Measurements from ENCODE around the gene PWWP2A. TPM values are rescaled to one million over a fixed set of nuclear protein-coding genes. Genes with fewer than 3 reads are reported as not detected.
A peak's percentile ranks its signal among the peaks of the same experiment; 100 is the strongest.

PWWP2A gene
- total RNA-seq, 1 donor from 2014 or later = 19.6 TPM

DNA sequence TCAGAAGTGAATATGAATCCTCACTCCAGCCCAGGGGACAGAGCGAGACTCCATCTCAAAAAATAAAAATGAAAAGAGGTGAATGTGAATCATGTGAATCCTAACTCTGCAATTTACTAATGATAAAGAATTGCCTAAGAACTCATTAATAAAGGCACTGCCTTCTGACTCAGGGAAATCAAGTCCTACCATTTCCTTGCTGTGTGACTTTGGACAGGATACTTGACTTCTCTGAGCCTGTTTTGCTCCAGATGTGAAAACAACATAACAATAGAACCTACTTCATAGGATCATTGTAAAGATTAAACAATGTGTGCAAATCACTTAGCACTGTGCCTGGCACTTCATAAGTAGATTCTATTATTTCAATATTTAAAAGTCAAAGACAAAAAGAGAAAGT is 15.1 kb upstream of the PWWP2A start:
- Mint-ChIP-seq H3K9me3 (ENCODE audit: unreplicated experiment) (no peaks in the 10 kb centered on the region), H3K36me3 (ENCODE audit: low read depth, unreplicated experiment) (no peaks in the 10 kb centered on the region), H3K4me3 (ENCODE audit: unreplicated experiment) (no peak overlapping the region), H3K4me1 (ENCODE audit: low read depth, unreplicated experiment) (peaks cover 4% of the 10 kb centered on the region), H3K27me3 (ENCODE audit: low read depth, unreplicated experiment) (no peaks in the 10 kb centered on the region), H3K27ac (ENCODE audit: unreplicated experiment) (no peak overlapping the region)
- H4K20me1 ChIP-seq (ENCODE audit: insufficient read depth, low read length) = no peaks in the 10 kb centered on the region
- no peak overlapping the region for H3K4me2 ChIP-seq (ENCODE audit: low read length)
- DNase-seq (ENCODE audit: low read depth) (no peak), FAIRE-seq (no peak)
- H3K27ac ChIP-seq (ENCODE audit: low read depth, low read length) = no peak overlapping the region
- H3K9ac ChIP-seq (ENCODE audit: low read length) = no peak overlapping the region
- H3K4me1 ChIP-seq (ENCODE audit: insufficient read depth, low read length) = peaks cover 4% of the 10 kb centered on the region
- no peaks in the 10 kb centered on the region for H3K27me3 ChIP-seq (ENCODE audit: insufficient read depth, low read length)
- TF ChIP-seq EZH2 (IDR thresholded peaks at IDR 0.05; ENCODE audit: insufficient read depth, low read length) = no peak
- TF ChIP-seq, protein P1, sequence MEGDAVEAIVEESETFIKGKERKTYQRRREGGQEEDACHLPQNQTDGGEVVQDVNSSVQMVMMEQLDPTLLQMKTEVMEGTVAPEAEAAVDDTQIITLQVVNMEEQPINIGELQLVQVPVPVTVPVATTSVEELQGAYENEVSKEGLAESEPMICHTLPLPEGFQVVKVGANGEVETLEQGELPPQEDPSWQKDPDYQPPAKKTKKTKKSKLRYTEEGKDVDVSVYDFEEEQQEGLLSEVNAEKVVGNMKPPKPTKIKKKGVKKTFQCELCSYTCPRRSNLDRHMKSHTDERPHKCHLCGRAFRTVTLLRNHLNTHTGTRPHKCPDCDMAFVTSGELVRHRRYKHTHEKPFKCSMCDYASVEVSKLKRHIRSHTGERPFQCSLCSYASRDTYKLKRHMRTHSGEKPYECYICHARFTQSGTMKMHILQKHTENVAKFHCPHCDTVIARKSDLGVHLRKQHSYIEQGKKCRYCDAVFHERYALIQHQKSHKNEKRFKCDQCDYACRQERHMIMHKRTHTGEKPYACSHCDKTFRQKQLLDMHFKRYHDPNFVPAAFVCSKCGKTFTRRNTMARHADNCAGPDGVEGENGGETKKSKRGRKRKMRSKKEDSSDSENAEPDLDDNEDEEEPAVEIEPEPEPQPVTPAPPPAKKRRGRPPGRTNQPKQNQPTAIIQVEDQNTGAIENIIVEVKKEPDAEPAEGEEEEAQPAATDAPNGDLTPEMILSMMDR (IDR thresholded peaks at IDR 0.05; ENCODE audit: insufficient read depth, low read depth, low read length) = no peak
- no peaks in the 10 kb centered on the region for H3K79me2 ChIP-seq (ENCODE audit: insufficient read depth, low read length)
- H3K36me3 ChIP-seq (ENCODE audit: insufficient read depth, low read length) = no peaks in the 10 kb centered on the region
- H3K4me3 ChIP-seq (ENCODE audit: insufficient read depth, low read depth, low read length) = no peak overlapping the region
- no peak overlapping the region for H2AFZ ChIP-seq (ENCODE audit: low read depth, low read length)
- no peaks in the 10 kb centered on the region for H3K9me3 ChIP-seq (ENCODE audit: insufficient read depth, low read depth, low read length)

DNA sequence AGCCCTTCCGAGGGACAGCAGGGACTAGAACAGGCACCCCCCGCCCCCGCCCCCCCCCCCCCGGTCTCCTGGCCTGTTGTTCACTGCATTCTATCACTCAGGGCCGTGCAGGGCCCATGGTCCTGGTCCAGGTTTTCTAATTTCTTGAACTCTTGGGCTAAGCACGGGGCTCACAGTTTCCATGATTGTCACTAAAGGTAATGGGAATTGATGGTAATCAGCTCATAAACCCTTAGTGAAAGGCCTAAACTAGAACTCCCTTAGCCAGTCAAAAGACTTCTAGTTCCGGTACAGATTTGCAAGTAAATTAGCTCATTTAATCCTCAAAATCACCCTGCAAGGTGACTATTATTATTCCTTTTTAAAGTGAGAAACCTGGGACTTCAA is 14.7 kb upstream of the PWWP2A start:
- DNase-seq (ENCODE audit: low read depth) (no peak), FAIRE-seq (no peak)
- no peaks in the 10 kb centered on the region for H3K36me3 Mint-ChIP-seq (ENCODE audit: low read depth, unreplicated experiment)
- peaks cover 4% of the 10 kb centered on the region for H3K4me1 Mint-ChIP-seq (ENCODE audit: low read depth, unreplicated experiment)
- no peaks in the 10 kb centered on the region for H3K79me2 ChIP-seq (ENCODE audit: insufficient read depth, low read length)
- no peaks in the 10 kb centered on the region for H3K27me3 ChIP-seq (ENCODE audit: insufficient read depth, low read length)
- H3K4me1 ChIP-seq (ENCODE audit: insufficient read depth, low read length) = peaks cover 4% of the 10 kb centered on the region
- H3K27ac ChIP-seq (ENCODE audit: low read depth, low read length) = no peak overlapping the region
- no peaks in the 10 kb centered on the region for H3K9me3 ChIP-seq (ENCODE audit: insufficient read depth, low read depth, low read length)
- H3K9me3 Mint-ChIP-seq (ENCODE audit: unreplicated experiment) = no peaks in the 10 kb centered on the region
- H3K9ac ChIP-seq (ENCODE audit: low read length) = no peak overlapping the region
- TF ChIP-seq, protein P1 (IDR thresholded peaks at IDR 0.05; ENCODE audit: insufficient read depth, low read depth, low read length) = no peak
- no peak for TF ChIP-seq EZH2 (IDR thresholded peaks at IDR 0.05; ENCODE audit: insufficient read depth, low read length)
- no peaks in the 10 kb centered on the region for H3K27me3 Mint-ChIP-seq (ENCODE audit: low read depth, unreplicated experiment)
- no peak overlapping the region for H2AFZ ChIP-seq (ENCODE audit: low read depth, low read length)
- no peak overlapping the region for H3K4me3 Mint-ChIP-seq (ENCODE audit: unreplicated experiment)
- no peak overlapping the region for H3K4me3 ChIP-seq (ENCODE audit: insufficient read depth, low read depth, low read length)
- no peak overlapping the region for H3K4me2 ChIP-seq (ENCODE audit: low read length)
- no peak overlapping the region for H3K27ac Mint-ChIP-seq (ENCODE audit: unreplicated experiment)
- H4K20me1 ChIP-seq (ENCODE audit: insufficient read depth, low read length) = no peaks in the 10 kb centered on the region
- H3K36me3 ChIP-seq (ENCODE audit: insufficient read depth, low read length) = no peaks in the 10 kb centered on the region

DNA sequence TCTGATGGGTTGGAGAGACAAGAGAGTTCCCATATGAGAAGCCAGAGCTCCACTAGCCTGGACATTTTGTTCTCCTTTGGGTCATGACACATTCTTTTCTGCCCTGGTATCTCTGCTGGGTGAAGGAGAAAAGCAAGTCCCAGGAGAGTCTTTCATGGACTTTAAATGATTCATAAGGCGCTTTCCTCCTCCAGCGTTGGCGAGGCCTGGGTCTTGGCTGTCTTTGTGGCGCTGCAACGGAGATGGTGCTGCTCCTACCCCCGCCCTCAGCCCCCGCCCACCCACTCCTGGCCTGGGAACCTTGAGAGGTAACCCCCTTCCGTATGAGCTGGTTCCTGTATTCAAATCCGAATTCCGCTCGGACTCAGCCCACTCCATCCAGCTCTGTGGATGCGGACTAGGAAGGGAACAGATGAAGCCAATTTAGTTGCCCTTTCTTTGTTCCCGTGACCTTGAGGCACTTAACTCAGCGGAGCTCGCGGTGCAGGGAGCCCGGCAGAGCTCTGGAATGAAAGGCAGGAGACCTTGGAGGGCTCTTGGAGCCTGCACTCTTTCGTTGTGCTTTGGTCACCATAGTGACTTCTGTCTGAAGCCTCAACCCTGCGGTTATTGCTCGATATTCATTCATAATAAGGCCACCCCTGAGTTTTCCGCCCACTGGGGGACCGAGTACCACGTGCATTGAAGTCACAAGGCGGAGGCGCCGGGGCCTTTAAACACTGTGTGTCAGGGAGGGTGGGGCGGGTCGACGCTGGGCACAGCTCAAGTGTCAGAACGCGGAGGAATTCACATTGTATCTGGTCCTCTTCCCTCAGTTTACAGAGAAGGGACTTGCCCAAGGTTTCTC is 14.0 kb upstream of the PWWP2A start:
- DNase-seq (ENCODE audit: low read depth) (peak; percentile 65), FAIRE-seq (no peak)
- Histone ChIP-seq H3K36me3 (ENCODE audit: insufficient read depth, low read length) (no peaks in the 10 kb centered on the region), H3K79me2 (ENCODE audit: insufficient read depth, low read length) (no peaks in the 10 kb centered on the region), H4K20me1 (ENCODE audit: insufficient read depth, low read length) (no peaks in the 10 kb centered on the region), H3K4me3 (ENCODE audit: insufficient read depth, low read depth, low read length) (no peak overlapping the region), H3K4me1 (ENCODE audit: insufficient read depth, low read length) (peaks cover 4% of the 10 kb centered on the region), H3K9ac (ENCODE audit: low read length) (peak overlapping the region; percentile 26), H3K4me2 (ENCODE audit: low read length) (peak overlapping the region; percentile 80), H3K27ac (ENCODE audit: low read depth, low read length) (no peak overlapping the region), H2AFZ (ENCODE audit: low read depth, low read length) (peak overlapping the region; percentile 96), H3K27me3 (ENCODE audit: insufficient read depth, low read length) (no peaks in the 10 kb centered on the region), H3K9me3 (ENCODE audit: insufficient read depth, low read depth, low read length) (no peaks in the 10 kb centered on the region)
- Mint-ChIP-seq H3K36me3 (ENCODE audit: low read depth, unreplicated experiment) (no peaks in the 10 kb centered on the region), H3K4me3 (ENCODE audit: unreplicated experiment) (no peak overlapping the region), H3K9me3 (ENCODE audit: unreplicated experiment) (no peaks in the 10 kb centered on the region), H3K27ac (ENCODE audit: unreplicated experiment) (peak overlapping the region; percentile 58), H3K4me1 (ENCODE audit: low read depth, unreplicated experiment) (peaks cover 4% of the 10 kb centered on the region), H3K27me3 (ENCODE audit: low read depth, unreplicated experiment) (no peaks in the 10 kb centered on the region)
- TF ChIP-seq EZH2 (IDR thresholded peaks at IDR 0.05; ENCODE audit: insufficient read depth, low read length) = no peak
- TF ChIP-seq, protein P1 (IDR thresholded peaks at IDR 0.05; ENCODE audit: insufficient read depth, low read depth, low read length) = no peak

Measured in astrocyte (in vitro differentiated cells and primary cell).